ENCODE data around the gene XPNPEP3.
"Not testable (repeated sequence)": the region's sequence is repeated elsewhere in the genome, so short reads cannot be mapped to it uniquely, and the experiment has no call there.

DNA sequence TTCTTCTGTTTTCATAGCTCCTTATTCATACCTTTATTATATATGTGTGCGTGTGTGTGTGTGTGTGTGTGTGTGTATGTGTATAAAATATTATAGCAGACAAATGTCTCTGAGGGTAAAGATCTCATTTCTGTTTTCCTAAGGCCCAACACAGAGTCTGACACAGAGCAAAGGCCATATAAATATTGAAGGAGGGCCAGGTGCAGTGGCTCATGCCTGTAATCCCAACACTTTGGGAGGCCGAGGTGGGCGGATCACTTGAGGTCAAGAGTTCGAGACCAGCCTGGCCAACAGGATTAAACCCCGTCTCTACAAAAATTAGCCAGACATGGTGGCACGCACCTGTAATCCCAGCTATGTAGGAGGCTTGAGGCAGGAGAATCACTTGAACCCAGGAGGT lies 11.4 kb downstream of the XPNPEP3 start:
- TF ChIP-seq, protein P1, sequence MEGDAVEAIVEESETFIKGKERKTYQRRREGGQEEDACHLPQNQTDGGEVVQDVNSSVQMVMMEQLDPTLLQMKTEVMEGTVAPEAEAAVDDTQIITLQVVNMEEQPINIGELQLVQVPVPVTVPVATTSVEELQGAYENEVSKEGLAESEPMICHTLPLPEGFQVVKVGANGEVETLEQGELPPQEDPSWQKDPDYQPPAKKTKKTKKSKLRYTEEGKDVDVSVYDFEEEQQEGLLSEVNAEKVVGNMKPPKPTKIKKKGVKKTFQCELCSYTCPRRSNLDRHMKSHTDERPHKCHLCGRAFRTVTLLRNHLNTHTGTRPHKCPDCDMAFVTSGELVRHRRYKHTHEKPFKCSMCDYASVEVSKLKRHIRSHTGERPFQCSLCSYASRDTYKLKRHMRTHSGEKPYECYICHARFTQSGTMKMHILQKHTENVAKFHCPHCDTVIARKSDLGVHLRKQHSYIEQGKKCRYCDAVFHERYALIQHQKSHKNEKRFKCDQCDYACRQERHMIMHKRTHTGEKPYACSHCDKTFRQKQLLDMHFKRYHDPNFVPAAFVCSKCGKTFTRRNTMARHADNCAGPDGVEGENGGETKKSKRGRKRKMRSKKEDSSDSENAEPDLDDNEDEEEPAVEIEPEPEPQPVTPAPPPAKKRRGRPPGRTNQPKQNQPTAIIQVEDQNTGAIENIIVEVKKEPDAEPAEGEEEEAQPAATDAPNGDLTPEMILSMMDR (IDR thresholded peaks at IDR 0.05) = not testable (repeated sequence)
- TF ChIP-seq POLR2A (IDR thresholded peaks at IDR 0.05) = not testable (repeated sequence)

Data from tibial nerve (tissue), 3 donors.